Measurements from ENCODE around the gene NLRP6. TPM values are rescaled to one million over a fixed set of nuclear protein-coding genes. Genes with fewer than 3 reads are reported as not detected.
A peak's percentile ranks its signal among the peaks of the same experiment; 100 is the strongest.

Gene NLRP6
- total and polyA plus RNA-seq, 2 donors (not counting 1 experiment from before 2014, with no cell fraction given): 1.4 to 2.7 TPM

DNA sequence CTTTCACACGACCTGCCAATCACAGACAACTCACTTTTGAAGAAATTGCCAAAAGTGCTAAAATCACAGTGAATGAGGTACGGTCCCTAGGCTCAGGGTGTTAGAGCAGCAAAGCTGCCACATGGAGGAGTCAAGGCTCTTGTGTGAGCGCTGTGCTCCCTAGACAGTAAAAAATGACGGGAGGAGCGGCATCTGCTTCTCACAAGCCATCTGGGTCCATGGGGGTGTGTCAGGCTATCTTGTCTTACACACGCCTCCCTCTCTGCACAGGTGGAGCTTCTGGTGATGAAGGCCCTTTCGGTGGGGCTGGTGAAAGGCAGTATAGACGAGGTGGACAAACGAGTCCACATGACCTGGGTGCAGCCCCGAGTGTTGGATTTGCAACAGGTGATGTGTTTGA is 26.7 kb upstream of the NLRP6 start:
- peak overlapping the region; percentile 50 for H3K27ac Mint-ChIP-seq
- ChIA-PET POLR2A (interaction anchor here (1.2 to 1.7 kb wide), 6 partner anchors 16 to 111 kb away, joined by 3 to 9 read pairs (median 4); no protein-coding TSS in a partner anchor), CTCF (interaction anchor here (0.5 to 6.2 kb wide), 31 partner anchors 8 to 199 kb away, joined by 3 to 82 read pairs (median 18); partner anchors contain the start of genes BET1L, IFITM2, IFITM5 and NLRP6)
- H3K4me3 Mint-ChIP-seq: no peak overlapping the region
- no peak overlapping the region for H3K4me3 ChIP-seq (ENCODE audit: control extremely low read depth in 1 of 5, extremely low read depth in 1 of 5, insufficient read depth in 1 of 5, low read depth in 2 of 5, low read length in 4 of 5)
- H3K4me1 Mint-ChIP-seq: peaks cover 7% of the 10 kb centered on the region
- H3K4me1 ChIP-seq (ENCODE audit: control insufficient read depth in 2 of 2, insufficient read depth in 2 of 2, low read length in 2 of 2): peaks cover 0 to 5% of the 10 kb centered on the region in 2 donors
- H3K9ac ChIP-seq (ENCODE audit: low read length): no peak overlapping the region
- H2AFZ ChIP-seq (ENCODE audit: insufficient read depth, low read depth, low read length, poor library complexity, severe bottlenecking): no peak overlapping the region
- ATAC-seq (ENCODE audit: low read depth): no peak
- WGBS (ENCODE audit: insufficient coverage): 93% methylated on average over 7 of the region's 10 CpGs
- H3K36me3 ChIP-seq (replicated peaks in 1 of 2; ENCODE audit: control extremely low read depth in 1 of 2, control insufficient read depth in 1 of 2, extremely low read depth in 1 of 2, insufficient read depth in 2 of 2, low read length in 1 of 2): peaks cover 2 to 65% of the 10 kb centered on the region in 2 experiments
- peaks cover 5% of the 10 kb centered on the region for H3K79me2 ChIP-seq (ENCODE audit: control insufficient read depth, insufficient read depth, low read length)
- intact Hi-C loops (cut with micrococcal nuclease): loop anchor here (2.0 kb wide), 3 partner anchors 17 to 113 kb away; no protein-coding TSS in a partner anchor
- H3K27me3 Mint-ChIP-seq: no peaks in the 10 kb centered on the region
- TF ChIP-seq, protein P1, sequence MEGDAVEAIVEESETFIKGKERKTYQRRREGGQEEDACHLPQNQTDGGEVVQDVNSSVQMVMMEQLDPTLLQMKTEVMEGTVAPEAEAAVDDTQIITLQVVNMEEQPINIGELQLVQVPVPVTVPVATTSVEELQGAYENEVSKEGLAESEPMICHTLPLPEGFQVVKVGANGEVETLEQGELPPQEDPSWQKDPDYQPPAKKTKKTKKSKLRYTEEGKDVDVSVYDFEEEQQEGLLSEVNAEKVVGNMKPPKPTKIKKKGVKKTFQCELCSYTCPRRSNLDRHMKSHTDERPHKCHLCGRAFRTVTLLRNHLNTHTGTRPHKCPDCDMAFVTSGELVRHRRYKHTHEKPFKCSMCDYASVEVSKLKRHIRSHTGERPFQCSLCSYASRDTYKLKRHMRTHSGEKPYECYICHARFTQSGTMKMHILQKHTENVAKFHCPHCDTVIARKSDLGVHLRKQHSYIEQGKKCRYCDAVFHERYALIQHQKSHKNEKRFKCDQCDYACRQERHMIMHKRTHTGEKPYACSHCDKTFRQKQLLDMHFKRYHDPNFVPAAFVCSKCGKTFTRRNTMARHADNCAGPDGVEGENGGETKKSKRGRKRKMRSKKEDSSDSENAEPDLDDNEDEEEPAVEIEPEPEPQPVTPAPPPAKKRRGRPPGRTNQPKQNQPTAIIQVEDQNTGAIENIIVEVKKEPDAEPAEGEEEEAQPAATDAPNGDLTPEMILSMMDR (IDR thresholded peaks at IDR 0.05): no peak
- no peak for TF ChIP-seq EZH2 (IDR thresholded peaks at IDR 0.05; ENCODE audit: borderline replicate concordance, insufficient read depth, low read depth, low read length, poor library complexity, severe bottlenecking)
- no peaks in the 10 kb centered on the region for H4K20me1 ChIP-seq (ENCODE audit: control insufficient read depth, insufficient read depth, low read length, poor library complexity, severe bottlenecking)
- H3K27ac ChIP-seq (ENCODE audit: low read length in 2 of 2): no peak overlapping the region
- no peak for DNase-seq
- H3K27me3 ChIP-seq (replicated peaks in 1 of 4; ENCODE audit: control extremely low read depth in 1 of 4, control insufficient read depth in 3 of 4, insufficient read depth in 4 of 4, low read length in 3 of 4): no peaks in the 10 kb centered on the region
- H3K4me2 ChIP-seq (replicated peaks; ENCODE audit: low read depth, low read length, poor library complexity, severe bottlenecking): no peak overlapping the region
- no peaks in the 10 kb centered on the region for H3K9me3 ChIP-seq (ENCODE audit: control extremely low read depth in 1 of 3, control insufficient read depth in 2 of 3, insufficient read depth in 1 of 3, low read length in 2 of 3)
- H3K9me3 Mint-ChIP-seq (ENCODE audit: insufficient read depth): no peaks in the 10 kb centered on the region

DNA sequence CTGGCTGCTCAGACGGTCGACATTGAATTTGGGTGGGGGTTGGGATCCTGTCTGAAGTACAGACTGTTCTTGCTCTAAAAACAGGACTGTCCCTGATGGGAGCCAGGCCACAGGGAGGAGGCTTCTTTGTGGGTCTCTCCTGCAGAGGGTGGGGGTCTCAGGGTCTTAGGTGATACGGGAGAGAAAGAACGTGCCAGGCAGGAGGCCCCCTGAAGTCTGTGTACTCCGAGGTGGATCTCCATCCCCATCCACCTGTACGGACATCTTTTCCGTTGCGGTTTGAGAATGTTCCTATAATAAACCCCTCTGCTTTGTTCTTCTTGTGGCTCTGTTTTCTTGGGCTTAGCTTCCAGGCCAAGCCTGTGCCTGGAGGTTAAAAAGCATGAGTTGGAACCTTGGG is 25.5 kb upstream of the NLRP6 start:
- peaks cover 5% of the 10 kb centered on the region for H3K79me2 ChIP-seq (ENCODE audit: control insufficient read depth, insufficient read depth, low read length)
- Mint-ChIP-seq H3K9me3 (ENCODE audit: insufficient read depth) (no peaks in the 10 kb centered on the region), H3K4me1 (peaks cover 17% of the 10 kb centered on the region), H3K4me3 (no peak overlapping the region), H3K27ac (peak overlapping the region; percentile 26), H3K27me3 (no peaks in the 10 kb centered on the region)
- no peaks in the 10 kb centered on the region for H3K9me3 ChIP-seq (ENCODE audit: control extremely low read depth in 1 of 3, control insufficient read depth in 2 of 3, insufficient read depth in 1 of 3, low read length in 2 of 3)
- no peak overlapping the region for H3K9ac ChIP-seq (ENCODE audit: low read length)
- TF ChIP-seq, protein P1 (IDR thresholded peaks at IDR 0.05): no peak
- no peak for TF ChIP-seq EZH2 (IDR thresholded peaks at IDR 0.05; ENCODE audit: borderline replicate concordance, insufficient read depth, low read depth, low read length, poor library complexity, severe bottlenecking)
- no peak overlapping the region for H3K27ac ChIP-seq (ENCODE audit: low read length in 2 of 2)
- no peak overlapping the region for H3K4me2 ChIP-seq (replicated peaks; ENCODE audit: low read depth, low read length, poor library complexity, severe bottlenecking)
- ATAC-seq (ENCODE audit: low read depth) (no peak), DNase-seq (no peak)
- no peak overlapping the region for H3K4me3 ChIP-seq (ENCODE audit: control extremely low read depth in 1 of 5, extremely low read depth in 1 of 5, insufficient read depth in 1 of 5, low read depth in 2 of 5, low read length in 4 of 5)
- H2AFZ ChIP-seq (ENCODE audit: insufficient read depth, low read depth, low read length, poor library complexity, severe bottlenecking): no peak overlapping the region
- intact Hi-C loops (cut with micrococcal nuclease): no loop called here
- no peaks in the 10 kb centered on the region for H4K20me1 ChIP-seq (ENCODE audit: control insufficient read depth, insufficient read depth, low read length, poor library complexity, severe bottlenecking)
- 98% methylated on average over 4 of the region's 8 CpGs for WGBS (ENCODE audit: insufficient coverage)
- peaks cover 0 to 56% of the 10 kb centered on the region in 2 experiments for H3K36me3 ChIP-seq (replicated peaks in 1 of 2; ENCODE audit: control extremely low read depth in 1 of 2, control insufficient read depth in 1 of 2, extremely low read depth in 1 of 2, insufficient read depth in 2 of 2, low read length in 1 of 2)
- ChIA-PET POLR2A (no interaction called here), CTCF (interaction anchor here (0.8 to 6.2 kb wide), 11 partner anchors 10 to 110 kb away, joined by 3 to 82 read pairs (median 32); partner anchors contain the start of genes IFITM2 and IFITM5)
- peaks cover 9 to 16% of the 10 kb centered on the region in 2 donors for H3K4me1 ChIP-seq (ENCODE audit: control insufficient read depth in 2 of 2, insufficient read depth in 2 of 2, low read length in 2 of 2)
- no peaks in the 10 kb centered on the region for H3K27me3 ChIP-seq (replicated peaks in 1 of 4; ENCODE audit: control extremely low read depth in 1 of 4, control insufficient read depth in 3 of 4, insufficient read depth in 4 of 4, low read length in 3 of 4)

All from B cell (primary cell).